CD4-positive, alpha-beta T cell treated with Interleukin-17A for 4 hours (primary cell): Measurements from ENCODE around the gene KRTAP5-1.
"Not testable (repeated sequence)": the region's sequence is repeated elsewhere in the genome, so short reads cannot be mapped to it uniquely, and the experiment has no call there.

Experiments used
- DNase-seq: peaks from one replicate; pipeline ENCODE4 v3.0.0-alpha.2; 2020; ENCODE audit warnings: mixed read lengths

KRTAP5-1 gene, protein sequence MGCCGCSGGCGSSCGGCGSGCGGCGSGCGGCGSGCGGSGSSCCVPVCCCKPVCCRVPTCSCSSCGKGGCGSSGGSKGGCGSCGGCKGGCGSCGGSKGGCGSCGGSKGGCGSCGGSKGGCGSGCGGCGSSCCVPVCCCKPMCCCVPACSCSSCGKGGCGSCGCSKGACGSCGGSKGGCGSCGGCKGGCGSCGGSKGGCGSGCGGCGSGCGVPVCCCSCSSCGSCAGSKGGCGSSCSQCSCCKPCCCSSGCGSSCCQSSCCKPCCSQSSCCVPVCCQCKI

GRCh38 chr11:1584661-1585370 lies at the start of gene KRTAP5-1:
TSS of gene KRTAP5-1 (minus strand) at chr11:1585283. CDS start at chr11:1585249, 34 bp downstream.
- not testable (repeated sequence) for DNase-seq

GRCh38 chr11:1633864-1634263 lies 48.8 kb upstream of the KRTAP5-1 start:
- DNase-seq, result no peak

- DNase-seq, result no peak
Observed at GRCh38 chr11:1632053-1632714, 47.1 kb upstream of the KRTAP5-1 start.

- DNase-seq, result no peak
Observed at GRCh38 chr11:1631066-1631568, 46.0 kb upstream of the KRTAP5-1 start.

- no peak for DNase-seq
Observed at GRCh38 chr11:1630271-1630670, 45.2 kb upstream of the KRTAP5-1 start.

GRCh38 chr11:1629326-1630185 lies 44.5 kb upstream of the KRTAP5-1 start, which contains the start of gene KRTAP5-5:
TSS of gene KRTAP5-5 (plus strand) at chr11:1629775. CDS start at chr11:1629841, 66 bp downstream.
- no peak for DNase-seq

GRCh38 chr11:1628506-1629325 lies 43.6 kb upstream of the KRTAP5-1 start:
- peak; percentile 71 for DNase-seq

DNA sequence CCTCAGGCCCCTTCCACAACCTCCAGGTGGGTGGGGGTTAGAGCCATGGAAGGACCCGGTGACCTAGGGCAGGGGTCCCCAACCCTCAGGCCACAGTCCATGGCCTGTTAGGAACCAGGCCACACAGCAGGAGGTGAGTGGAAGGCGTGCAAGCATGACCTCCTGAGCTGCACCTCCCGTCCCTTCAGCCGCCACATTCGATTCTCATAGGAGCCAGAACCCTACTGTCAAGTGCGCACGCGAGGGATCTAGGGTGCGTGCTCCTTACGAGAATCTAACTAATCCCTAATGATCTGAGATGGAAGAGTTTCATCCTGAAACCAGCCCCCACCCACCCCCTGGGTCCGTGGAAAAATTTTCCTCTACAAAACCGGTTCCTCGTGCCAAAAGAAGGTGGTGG lies 40.5 kb upstream of the KRTAP5-1 start:
- no peak for DNase-seq

GRCh38 chr11:1624621-1625020 lies 39.5 kb upstream of the KRTAP5-1 start:
- no peak for DNase-seq

GRCh38 chr11:1623716-1624115 lies 38.6 kb upstream of the KRTAP5-1 start:
- DNase-seq, result no peak

- no peak for DNase-seq
Observed at GRCh38 chr11:1622086-1622485, 37.0 kb upstream of the KRTAP5-1 start, which contains the start of gene KRTAP5-4. TSS of gene KRTAP5-4 (minus strand) at chr11:1622138. CDS start at chr11:1622093, 45 bp downstream.

DNA sequence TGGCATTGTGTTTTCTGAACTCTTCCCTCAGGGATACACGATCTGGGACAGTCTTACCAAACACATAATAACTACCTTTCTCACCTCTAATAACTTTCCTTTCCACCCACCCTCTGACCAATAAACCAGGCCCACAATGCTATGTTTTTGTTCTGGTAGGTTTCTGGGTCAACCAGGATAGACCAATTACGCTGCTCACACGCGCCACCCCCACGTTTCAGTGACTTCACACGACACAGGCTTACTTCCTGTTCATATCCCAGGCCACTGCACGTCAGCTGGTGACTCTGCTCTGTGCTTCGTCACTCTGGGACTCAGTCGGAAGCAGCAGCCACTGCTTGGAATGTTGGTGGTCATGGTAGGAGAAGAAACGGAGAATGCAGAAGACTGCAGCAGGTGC lies 34.4 kb upstream of the KRTAP5-1 start:
- DNase-seq, result peak; percentile 22

GRCh38 chr11:1618231-1618630 lies 33.1 kb upstream of the KRTAP5-1 start:
- DNase-seq, result no peak

DNA sequence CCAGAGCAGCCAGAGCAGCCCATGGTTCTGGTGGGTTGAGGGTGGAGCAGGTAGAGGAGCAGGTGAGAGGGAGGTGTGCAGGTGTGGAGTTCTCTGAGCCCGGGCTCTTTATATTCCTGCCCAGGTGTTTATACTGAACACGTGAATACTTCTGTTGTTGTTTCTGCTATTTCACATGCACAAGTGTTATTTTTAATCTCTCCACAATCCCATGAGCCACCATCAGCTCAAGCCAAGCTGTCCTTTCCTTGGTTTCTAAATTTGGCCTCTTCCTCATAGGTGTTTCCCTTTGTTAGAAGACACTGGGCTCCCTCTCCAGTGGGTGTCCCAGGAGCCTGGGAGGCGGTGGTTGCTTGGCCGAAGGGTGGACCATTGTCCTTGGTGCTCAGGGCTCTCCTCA lies 23.3 kb upstream of the KRTAP5-1 start, which contains the start of gene KRTAP5-3:
Gene KRTAP5-3, minus strand, starts transcription at position 101 of the 400 bp plus-strand sequence. Its CDS starts 78 bp downstream, at position 23.
- DNase-seq, result no peak

DNA sequence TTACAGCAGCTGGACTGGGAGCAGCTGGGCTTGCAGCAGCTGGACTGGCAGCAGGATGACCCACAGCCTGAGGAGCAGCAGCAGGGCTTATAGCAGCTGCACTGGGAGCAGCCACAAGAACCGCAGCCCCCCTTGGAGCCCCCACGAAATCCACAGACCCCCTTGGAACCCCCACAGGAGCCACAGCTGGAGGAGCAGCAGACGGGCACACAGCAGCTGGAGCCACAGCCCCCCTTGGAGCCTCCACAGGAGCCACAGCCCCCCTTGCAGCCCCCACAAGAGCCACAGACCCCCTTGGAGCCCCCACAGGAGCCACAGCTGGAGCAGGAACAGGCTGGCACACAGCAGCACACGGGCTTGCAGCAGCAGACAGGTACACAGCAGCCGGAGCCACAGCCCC lies 22.8 kb upstream of the KRTAP5-1 start:
- not testable (repeated sequence) for DNase-seq

DNA sequence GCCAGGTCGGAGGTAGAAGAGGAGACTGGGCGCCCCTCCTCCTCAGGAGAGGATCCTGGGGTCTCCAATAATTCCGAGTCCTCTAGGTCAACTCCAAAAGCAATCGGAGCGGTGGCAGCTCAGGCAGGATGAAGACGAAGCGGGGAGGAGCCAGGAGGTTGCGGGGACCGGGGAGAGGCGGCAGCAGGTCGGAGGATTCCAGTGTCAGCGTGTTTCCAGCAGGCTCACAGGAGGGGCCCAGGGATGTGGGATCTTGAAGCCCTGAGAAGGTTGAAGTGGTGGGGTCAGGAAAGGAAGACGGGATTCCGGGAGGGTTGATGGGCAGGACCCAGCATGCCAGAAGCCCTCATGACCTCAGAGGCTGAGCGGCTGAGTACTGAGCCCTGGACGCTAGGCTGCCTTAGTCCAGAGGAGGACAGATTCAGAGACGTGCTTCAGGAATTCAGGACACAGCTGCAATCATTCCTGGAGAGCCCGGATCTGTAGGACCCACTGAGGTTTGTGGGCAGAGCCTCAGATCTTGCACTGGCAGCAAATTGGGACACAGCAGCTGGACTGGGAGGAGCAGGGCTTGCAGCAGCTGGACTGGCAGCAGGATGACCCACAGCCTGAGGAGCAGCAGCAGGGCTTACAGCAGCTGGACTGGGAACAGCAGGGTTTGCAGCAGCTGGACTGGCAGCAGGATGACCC lies 22.2 kb upstream of the KRTAP5-1 start:
- DNase-seq, result not testable (repeated sequence)

DNA sequence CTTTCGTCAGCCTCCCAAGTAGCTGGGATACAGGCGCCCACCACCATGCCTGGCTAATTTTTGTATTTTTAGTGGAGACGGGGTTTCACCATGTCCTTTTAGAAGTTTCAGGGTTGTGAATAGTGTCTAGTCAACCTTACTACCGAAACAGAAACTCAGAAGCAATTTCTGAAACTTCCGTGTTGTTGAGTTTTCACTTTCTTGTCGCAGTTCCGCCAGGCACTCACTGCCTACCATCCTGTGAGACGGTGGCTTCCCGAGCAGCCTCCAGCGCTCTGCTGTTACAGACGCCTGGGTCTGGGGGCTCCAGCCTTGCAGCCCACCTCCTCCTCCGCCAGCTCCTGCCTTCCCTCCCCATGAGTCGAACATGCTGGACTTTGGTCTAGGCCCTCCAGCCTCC lies 20.8 kb upstream of the KRTAP5-1 start:
- peak; percentile 27 for DNase-seq

DNA sequence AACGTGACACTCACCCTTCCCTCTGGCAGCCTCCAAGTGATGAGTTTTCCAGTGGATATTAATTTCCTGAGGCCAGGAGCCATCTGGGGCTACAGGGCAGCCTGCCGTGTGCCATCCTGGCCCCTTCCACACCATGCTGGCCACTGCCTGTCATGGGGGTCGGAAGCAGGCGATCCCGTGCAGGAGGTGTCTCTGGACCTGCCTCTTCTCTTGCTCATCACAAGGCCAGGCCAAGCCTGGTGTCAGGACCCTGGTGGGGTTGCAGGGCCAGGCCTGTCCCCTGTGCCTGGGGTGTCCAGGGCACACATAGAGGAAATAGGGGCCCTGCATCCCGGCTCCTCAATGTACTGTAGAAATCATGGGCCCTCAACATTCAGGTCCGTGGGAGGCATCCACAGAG lies 19.6 kb upstream of the KRTAP5-1 start:
- DNase-seq, result no peak

DNA sequence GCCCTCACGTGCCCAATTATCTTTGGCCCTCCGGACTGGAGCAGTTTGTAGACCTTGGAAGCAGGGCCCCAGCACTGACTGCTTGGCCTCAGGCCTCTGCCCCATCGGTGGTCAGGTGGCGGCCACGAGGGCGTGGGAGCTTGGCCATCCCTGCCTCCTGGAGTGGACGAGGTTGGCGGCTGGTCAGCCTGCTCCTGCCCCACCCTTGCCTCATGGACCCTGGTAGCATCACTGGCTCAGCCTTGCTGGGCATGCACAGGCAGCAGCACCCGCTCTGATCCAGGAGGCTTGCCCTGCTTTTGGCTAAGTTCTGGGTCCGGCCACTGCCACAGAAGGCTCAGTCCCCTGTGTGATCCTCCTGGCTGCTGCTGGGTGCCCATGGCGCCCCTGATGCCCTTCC lies 19.1 kb upstream of the KRTAP5-1 start:
- DNase-seq, result no peak

DNA sequence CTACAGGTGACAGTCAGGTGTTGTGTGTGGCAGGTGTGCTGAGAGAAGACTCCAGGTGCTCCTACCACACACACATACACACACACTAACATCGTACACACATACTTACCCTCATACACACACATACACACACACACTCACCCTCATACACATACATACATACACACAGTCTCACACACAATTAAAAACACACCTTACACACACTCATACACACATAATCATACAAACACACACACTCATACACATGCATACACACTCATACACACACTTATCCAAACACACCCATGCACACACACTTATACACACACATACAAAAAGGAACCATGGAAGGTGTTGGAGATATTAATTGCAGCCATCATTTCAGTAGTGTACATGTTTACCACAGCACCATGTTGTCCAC lies 18.5 kb upstream of the KRTAP5-1 start:
- DNase-seq, result no peak

GRCh38 chr11:1601663-1602062 lies 16.6 kb upstream of the KRTAP5-1 start:
- not testable (repeated sequence) for DNase-seq
